CD14-positive monocyte (primary cell): ENCODE results near the gene PLEKHS1. TPM values are rescaled to one million over a fixed set of nuclear protein-coding genes. Genes with fewer than 3 reads are reported as not detected.

Experiments
- DNase-seq, 3 donors: peaks; one replicate each; pipeline ENCODE4 v3.0.0-alpha.2; 2011 to 2022
- H2AFZ ChIP-seq: 2 replicates; pipeline ENCODE4 v1.6.0; 2012; ENCODE audit warnings: mild to moderate bottlenecking, low read depth, low read length, inconsistent platforms; ENCODE audit not compliant: insufficient read depth, poor library complexity, severe bottlenecking
- H3K27ac ChIP-seq, 2 donors: 1 replicate in 1 of 2; 2 replicates in 1 of 2; pipeline ENCODE4 v1.5.1; 2012 to 2013; ENCODE audit warnings: low read length in 2 of 2, control low read depth in 1 of 2, inconsistent platforms in 1 of 2, low read depth in 1 of 2, mild to moderate bottlenecking in 1 of 2
- H3K27me3 ChIP-seq, 2 donors: one replicate each; pipeline versions ENCODE4 v1.6.0 to v1.6.1; 2011 to 2013; ENCODE audit warnings: low read length in 2 of 2; ENCODE audit not compliant: control insufficient read depth in 2 of 2, insufficient read depth in 2 of 2
- H3K36me3 ChIP-seq, 2 donors: replicated peaks in 1 of 2; 1 replicate in 1 of 2; 2 replicates in 1 of 2; pipeline versions ENCODE4 v1.5.1 to v1.6.1; 2012 to 2013; ENCODE audit warnings: low read length in 2 of 2, control low read depth in 1 of 2, inconsistent platforms in 1 of 2, mild to moderate bottlenecking in 1 of 2; ENCODE audit not compliant: insufficient read depth in 2 of 2, control insufficient read depth in 1 of 2
- H3K4me1 ChIP-seq, 2 donors: 1 replicate in 1 of 2; 2 replicates in 1 of 2; pipeline versions ENCODE4 v1.5.1 to v1.6.1; 2012 to 2013; ENCODE audit warnings: low read length in 2 of 2, control low read depth in 1 of 2, inconsistent platforms in 1 of 2, mild to moderate bottlenecking in 1 of 2, moderate library complexity in 1 of 2; ENCODE audit not compliant: insufficient read depth in 2 of 2, control insufficient read depth in 1 of 2
- H3K4me2 ChIP-seq: replicated peaks from 2 replicates; pipeline ENCODE3; 2012; ENCODE audit warnings: low read length, moderate library complexity, mild to moderate bottlenecking; ENCODE audit not compliant: poor library complexity, severe bottlenecking; ENCODE audit errors: extremely low read depth
- H3K4me3 ChIP-seq, 3 experiments: fragments of 200-600 bp in 1 of 3; sonication (generic) in 1 of 3; replicated peaks in 1 of 3; 1 replicate in 2 of 3; 2 replicates in 1 of 3; pipeline ENCODE4 v1.5.1; 2011 to 2013; ENCODE audit warnings: low read length in 3 of 3, mild to moderate bottlenecking in 3 of 3, control low read depth in 2 of 3, low read depth in 2 of 3, inconsistent platforms in 1 of 3, moderate library complexity in 1 of 3
- H3K79me2 ChIP-seq: 2 replicates; pipeline ENCODE4 v1.6.0; 2012; ENCODE audit warnings: mild to moderate bottlenecking, control low read depth, inconsistent platforms, low read length, moderate library complexity; ENCODE audit not compliant: insufficient read depth
- H3K9ac ChIP-seq: 2 replicates; pipeline ENCODE4 v1.6.0; 2017; ENCODE audit warnings: low read length, mild to moderate bottlenecking; ENCODE audit not compliant: insufficient read depth, poor library complexity, severe bottlenecking
- H3K9me3 ChIP-seq, 2 donors: replicated peaks in 1 of 2; 1 replicate in 1 of 2; 2 replicates in 1 of 2; pipeline versions ENCODE4 v1.5.1 to v1.6.1; 2012 to 2013; ENCODE audit warnings: low read length in 2 of 2, control low read depth in 1 of 2; ENCODE audit not compliant: control insufficient read depth in 1 of 2, insufficient read depth in 1 of 2
- H4K20me1 ChIP-seq: 2 replicates; pipeline ENCODE4 v1.6.0; 2012; ENCODE audit warnings: mild to moderate bottlenecking, low read length, control low read depth, moderate library complexity; ENCODE audit not compliant: insufficient read depth
- H3K27ac Mint-ChIP-seq, 7 donors: one replicate each; pipeline ENCODE4 v1.8.0; 2020; ENCODE audit warnings: mild to moderate bottlenecking in 7 of 7, mixed read lengths in 7 of 7, moderate library complexity in 6 of 7, inconsistent platforms in 2 of 7
- H3K27me3 Mint-ChIP-seq, 3 donors: one replicate each; pipeline ENCODE4 v1.8.0; 2021 to 2022; ENCODE audit warnings: low read depth in 3 of 3, mild to moderate bottlenecking in 3 of 3, mixed read lengths in 3 of 3, moderate library complexity in 3 of 3, inconsistent platforms in 1 of 3
- H3K36me3 Mint-ChIP-seq, 2 donors: one replicate each; pipeline ENCODE4 v1.8.0; 2020; ENCODE audit warnings: mixed read lengths in 2 of 2, inconsistent platforms in 1 of 2, mild to moderate bottlenecking in 1 of 2
- H3K4me1 Mint-ChIP-seq: one replicate; pipeline ENCODE4 v1.8.0; 2020; ENCODE audit warnings: mild to moderate bottlenecking, mixed read lengths
- H3K4me3 Mint-ChIP-seq, 2 donors: one replicate each; pipeline ENCODE4 v1.8.0; 2020; ENCODE audit warnings: mild to moderate bottlenecking in 2 of 2, mixed read lengths in 2 of 2, moderate library complexity in 1 of 2
- H3K9me3 Mint-ChIP-seq, 7 donors: one replicate each; pipeline ENCODE4 v1.8.0; 2020 to 2022; ENCODE audit warnings: mixed read lengths in 7 of 7, mild to moderate bottlenecking in 6 of 7, moderate library complexity in 6 of 7, inconsistent platforms in 2 of 7
- WGBS: methylation state at CpG from one replicate; pipeline ENCODE4 v1.1.5; 2013; ENCODE audit warnings: missing lambda C conversion rate; ENCODE audit not compliant: insufficient coverage; 5-methylcytosine and 5-hydroxymethylcytosine counted together
- intact Hi-C, 2 donors: fragments of 100-400 bp; cut with micrococcal nuclease; formaldehyde crosslinking; loops; one replicate each; pipeline versions ENCODE4 v1.15.0 to v1.15.1; 2023
- polyA plus RNA-seq, 3 donors: library from polyadenylated mRNA; depleted of rRNA in 1 of 3; unstranded in 2 of 3; stranded (reverse) in 1 of 3; fragments of 300-500 nt in 2 of 3; fragments of >200 nt in 1 of 3; fragmentation: Illumina TruSeq in 2 of 3; gene quantifications; 1 replicate in 2 of 3; 2 replicates in 1 of 3; pipeline ENCODE4 v1.2.3, GENCODE V29; 2012 to 2021
- TF ChIP-seq, protein P1 (sequence below): fragments of 200-600 bp; IDR thresholded peaks from one replicate; pipeline ENCODE4 v1.8.0; 2022; ENCODE audit warnings: antibody characterized with exemption, mild to moderate bottlenecking

Gene PLEKHS1
- polyA plus RNA-seq, 3 donors = 0.08 TPM; not detected in 2

DNA sequence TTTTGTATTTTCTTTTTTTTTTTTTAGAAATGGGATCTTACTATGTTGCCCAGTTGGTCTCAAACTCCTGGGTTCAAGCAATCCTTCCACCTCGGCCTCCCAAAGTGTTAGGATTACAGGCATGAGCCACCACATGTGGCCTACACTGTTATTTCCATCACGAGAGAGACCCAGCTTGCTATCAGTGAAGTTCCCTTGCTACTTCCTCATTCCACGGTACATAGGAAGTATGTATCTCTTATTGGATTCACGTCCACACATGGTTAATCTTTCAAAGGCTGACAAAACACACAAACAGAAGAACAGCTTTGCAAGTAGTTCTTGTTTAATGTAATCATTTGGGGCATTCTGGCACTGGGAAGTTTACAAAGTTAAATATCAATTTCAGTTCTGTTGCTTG lies 51.5 kb downstream of the PLEKHS1 start:
- TF ChIP-seq, protein P1, sequence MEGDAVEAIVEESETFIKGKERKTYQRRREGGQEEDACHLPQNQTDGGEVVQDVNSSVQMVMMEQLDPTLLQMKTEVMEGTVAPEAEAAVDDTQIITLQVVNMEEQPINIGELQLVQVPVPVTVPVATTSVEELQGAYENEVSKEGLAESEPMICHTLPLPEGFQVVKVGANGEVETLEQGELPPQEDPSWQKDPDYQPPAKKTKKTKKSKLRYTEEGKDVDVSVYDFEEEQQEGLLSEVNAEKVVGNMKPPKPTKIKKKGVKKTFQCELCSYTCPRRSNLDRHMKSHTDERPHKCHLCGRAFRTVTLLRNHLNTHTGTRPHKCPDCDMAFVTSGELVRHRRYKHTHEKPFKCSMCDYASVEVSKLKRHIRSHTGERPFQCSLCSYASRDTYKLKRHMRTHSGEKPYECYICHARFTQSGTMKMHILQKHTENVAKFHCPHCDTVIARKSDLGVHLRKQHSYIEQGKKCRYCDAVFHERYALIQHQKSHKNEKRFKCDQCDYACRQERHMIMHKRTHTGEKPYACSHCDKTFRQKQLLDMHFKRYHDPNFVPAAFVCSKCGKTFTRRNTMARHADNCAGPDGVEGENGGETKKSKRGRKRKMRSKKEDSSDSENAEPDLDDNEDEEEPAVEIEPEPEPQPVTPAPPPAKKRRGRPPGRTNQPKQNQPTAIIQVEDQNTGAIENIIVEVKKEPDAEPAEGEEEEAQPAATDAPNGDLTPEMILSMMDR = no peak
- Mint-ChIP-seq H3K36me3 (no peaks in the 10 kb centered on the region), H3K4me1 (peaks cover 10% of the 10 kb centered on the region), H3K9me3 (no peaks in the 10 kb centered on the region), H3K4me3 (no peak overlapping the region), H3K27me3 (peaks cover 0 to 3% (median 2%) of the 10 kb centered on the region in 3 donors), H3K27ac (no peak overlapping the region)
- no peaks in the 10 kb centered on the region for H3K36me3 ChIP-seq
- H2AFZ ChIP-seq = peak overlapping the region; percentile 0
- H3K9me3 ChIP-seq = no peaks in the 10 kb centered on the region
- H3K79me2 ChIP-seq = no peaks in the 10 kb centered on the region
- no peak overlapping the region for H3K27ac ChIP-seq
- intact Hi-C loops = loop anchor here (5.0 kb wide), 1 partner anchor 299 kb away; no protein-coding TSS in a partner anchor
- H3K4me2 ChIP-seq = no peak overlapping the region
- H3K27me3 ChIP-seq = no peaks in the 10 kb centered on the region
- no peaks in the 10 kb centered on the region for H4K20me1 ChIP-seq
- WGBS = no CpG with 5 or more reads among the region's 4 CpGs
- no peak overlapping the region for H3K4me3 ChIP-seq
- peak; percentile 9 to 25 (median 21) for DNase-seq
- no peak overlapping the region for H3K9ac ChIP-seq
- H3K4me1 ChIP-seq = no peaks in the 10 kb centered on the region

DNA sequence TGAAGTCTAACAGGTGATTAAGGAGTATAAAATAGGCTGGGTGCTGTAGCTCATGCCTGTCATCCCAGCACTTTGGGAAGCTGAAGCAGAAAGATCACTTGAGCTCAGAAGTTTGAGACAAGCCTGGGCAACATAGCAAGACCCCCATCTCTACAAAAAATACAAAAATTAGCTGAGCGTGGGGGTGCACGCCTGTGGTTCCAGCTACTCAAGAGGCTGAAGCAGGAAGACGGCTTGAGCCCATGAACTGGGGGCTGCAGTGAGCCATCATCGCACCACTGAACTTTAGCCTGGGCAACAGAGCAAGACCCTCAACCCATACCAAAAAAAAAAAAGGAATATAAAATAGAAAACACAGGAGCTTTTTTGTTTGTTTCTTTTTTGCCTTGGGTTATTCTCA lies 55.0 kb downstream of the PLEKHS1 start:
- H3K79me2 ChIP-seq = no peaks in the 10 kb centered on the region
- intact Hi-C loops = no loop called here
- H3K27ac ChIP-seq = no peak overlapping the region
- H2AFZ ChIP-seq = no peak overlapping the region
- H3K9me3 Mint-ChIP-seq = no peaks in the 10 kb centered on the region
- H3K4me3 Mint-ChIP-seq = no peak overlapping the region
- no peak overlapping the region for H3K4me3 ChIP-seq
- no peaks in the 10 kb centered on the region for H3K27me3 ChIP-seq
- no peaks in the 10 kb centered on the region for H3K36me3 ChIP-seq
- no peaks in the 10 kb centered on the region for H4K20me1 ChIP-seq
- TF ChIP-seq, protein P1 = no peak
- H3K36me3 Mint-ChIP-seq = no peaks in the 10 kb centered on the region
- peaks cover 0 to 3% (median 2%) of the 10 kb centered on the region in 3 donors for H3K27me3 Mint-ChIP-seq
- no peak overlapping the region for H3K4me2 ChIP-seq
- no peak overlapping the region for H3K27ac Mint-ChIP-seq
- no peak for DNase-seq
- no peaks in the 10 kb centered on the region for H3K4me1 ChIP-seq
- H3K4me1 Mint-ChIP-seq = peaks cover 7% of the 10 kb centered on the region
- H3K9me3 ChIP-seq = no peaks in the 10 kb centered on the region
- H3K9ac ChIP-seq = no peak overlapping the region
- 100% methylated on average over 1 of the region's 4 CpGs for WGBS
